Activated T-helper 17 cell treated with anti-CD3 and anti-CD28 coated beads, Interleukin-2, amount 50 U/mL, for 72 hours (primary cell): Measurements from ENCODE around the gene RNF4. TPM values are rescaled to one million over a fixed set of nuclear protein-coding genes. Genes with fewer than 3 reads are reported as not detected.

Experiments used
- ATAC-seq: fragments of 150-1000 bp; cut with Tn5 transposase; replicated peaks from 2 replicates; pipeline ENCODE4 v1.10.0; 2021; ENCODE audit warnings: mild to moderate bottlenecking, moderate library complexity
- H3K27ac Mint-ChIP-seq: one replicate; pipeline ENCODE4 v1.8.0; 2022; ENCODE audit warnings: mixed read lengths
- H3K27me3 Mint-ChIP-seq: one replicate; pipeline ENCODE4 v1.8.0; 2022; ENCODE audit warnings: mixed read lengths
- H3K36me3 Mint-ChIP-seq: one replicate; pipeline ENCODE4 v1.8.0; 2022; ENCODE audit warnings: low read depth, mild to moderate bottlenecking, mixed read lengths
- H3K4me1 Mint-ChIP-seq: one replicate; pipeline ENCODE4 v1.8.0; 2022; ENCODE audit warnings: mixed read lengths
- H3K4me3 Mint-ChIP-seq: one replicate; pipeline ENCODE4 v1.8.0; 2022; ENCODE audit warnings: mild to moderate bottlenecking, mixed read lengths
- H3K9me3 Mint-ChIP-seq: one replicate; pipeline ENCODE4 v1.8.0; 2022; ENCODE audit warnings: mixed read lengths
- total RNA-seq, 2 donors: library from RNA; stranded (reverse); gene quantifications; one replicate each; pipeline ENCODE4 v1.2.3, GENCODE V29; 2022

Gene RNF4
- total RNA-seq, 2 donors from 2014 or later: 90.8 to 97.1 TPM

DNA sequence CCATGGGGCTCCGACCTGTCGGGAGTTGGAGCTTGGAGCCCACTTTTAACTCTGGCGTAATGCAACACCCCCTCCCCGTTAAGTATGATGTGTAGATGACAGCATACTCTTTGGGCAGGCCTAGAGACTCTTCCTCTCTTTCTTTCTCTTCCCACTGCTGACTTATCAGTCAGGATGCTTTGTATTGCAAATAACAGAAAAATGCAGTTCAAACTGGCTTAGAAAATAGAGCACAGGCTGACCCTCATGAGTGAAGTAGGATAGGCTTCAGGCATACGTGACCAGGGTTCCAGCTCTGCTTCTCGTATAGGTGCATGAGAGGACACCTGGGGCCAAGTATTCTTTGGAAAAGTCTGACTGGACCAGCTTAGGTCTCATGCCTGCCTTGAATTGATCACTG is 23.3 kb upstream of the RNF4 start:
- no peaks in the 10 kb centered on the region for H3K4me1 Mint-ChIP-seq
- H3K36me3 Mint-ChIP-seq: no peaks in the 10 kb centered on the region
- H3K9me3 Mint-ChIP-seq: no peaks in the 10 kb centered on the region
- ATAC-seq: no peak
- H3K27ac Mint-ChIP-seq: no peak overlapping the region
- no peak overlapping the region for H3K4me3 Mint-ChIP-seq
- no peaks in the 10 kb centered on the region for H3K27me3 Mint-ChIP-seq

DNA sequence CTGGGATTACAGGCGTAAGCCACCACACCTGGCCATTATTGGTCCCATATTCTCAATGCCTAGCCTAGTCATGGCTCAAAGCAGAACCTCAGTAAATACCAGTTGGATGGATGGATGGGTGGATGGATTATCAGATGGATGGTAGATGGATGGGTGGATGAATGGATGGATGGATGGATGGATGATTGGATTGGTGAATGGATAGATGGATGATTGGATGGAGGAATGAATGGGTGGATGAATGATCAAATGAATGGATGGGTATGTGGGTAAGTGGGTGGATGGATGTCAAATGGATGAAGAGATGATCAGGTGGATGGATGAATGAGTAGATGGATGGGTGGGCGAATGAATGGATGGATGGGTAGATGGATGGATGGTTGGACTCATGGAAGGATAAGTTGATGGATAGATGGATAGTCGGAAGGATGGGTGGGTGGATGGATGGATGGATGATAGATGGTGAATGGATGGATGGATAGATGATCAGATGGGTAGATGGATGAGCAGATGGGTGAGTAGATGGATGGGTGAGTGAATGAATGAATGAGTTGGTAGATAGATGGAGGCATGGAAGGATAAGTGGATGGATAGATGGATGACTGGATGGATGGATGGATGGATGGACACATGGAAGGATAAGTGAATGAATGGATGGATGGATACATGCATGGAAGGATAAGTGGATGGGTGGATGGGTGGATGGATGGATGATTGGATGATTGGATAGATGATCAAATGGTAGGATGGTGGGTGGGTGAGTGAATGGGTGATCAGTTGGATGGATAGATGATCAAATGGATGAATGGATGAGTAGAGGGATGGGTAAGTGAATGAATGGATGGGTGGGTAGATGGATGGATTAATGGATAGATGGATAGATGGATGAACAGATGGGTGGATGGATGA is 22.0 kb upstream of the RNF4 start:
- Mint-ChIP-seq H3K4me3 (no peak overlapping the region), H3K36me3 (no peaks in the 10 kb centered on the region), H3K27ac (no peak overlapping the region), H3K27me3 (no peaks in the 10 kb centered on the region), H3K9me3 (no peaks in the 10 kb centered on the region), H3K4me1 (no peaks in the 10 kb centered on the region)
- no peak for ATAC-seq

DNA sequence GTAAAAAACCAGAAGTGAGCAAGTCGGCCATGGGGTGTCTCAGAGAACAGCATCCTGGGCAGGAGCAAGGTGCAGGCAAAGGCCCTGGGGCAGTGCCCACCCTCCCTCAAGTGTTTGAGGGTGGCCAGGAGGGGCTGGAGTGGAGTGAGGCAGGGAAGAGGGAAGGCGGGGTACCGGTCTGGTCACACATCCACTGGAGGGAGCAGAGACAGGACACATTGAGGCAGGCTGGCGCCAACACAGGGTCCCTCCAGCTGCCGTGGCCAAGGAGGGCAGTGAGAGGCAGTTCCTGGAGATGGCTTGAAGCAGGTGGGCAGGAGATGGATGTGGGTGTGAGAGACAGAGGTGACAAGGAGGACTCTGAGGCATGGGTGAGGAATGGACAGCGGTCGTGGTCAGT is 20.3 kb upstream of the RNF4 start:
- Mint-ChIP-seq H3K27me3 (no peaks in the 10 kb centered on the region), H3K27ac (no peak overlapping the region), H3K9me3 (no peaks in the 10 kb centered on the region), H3K36me3 (no peaks in the 10 kb centered on the region), H3K4me3 (no peak overlapping the region), H3K4me1 (no peaks in the 10 kb centered on the region)
- ATAC-seq: no peak

DNA sequence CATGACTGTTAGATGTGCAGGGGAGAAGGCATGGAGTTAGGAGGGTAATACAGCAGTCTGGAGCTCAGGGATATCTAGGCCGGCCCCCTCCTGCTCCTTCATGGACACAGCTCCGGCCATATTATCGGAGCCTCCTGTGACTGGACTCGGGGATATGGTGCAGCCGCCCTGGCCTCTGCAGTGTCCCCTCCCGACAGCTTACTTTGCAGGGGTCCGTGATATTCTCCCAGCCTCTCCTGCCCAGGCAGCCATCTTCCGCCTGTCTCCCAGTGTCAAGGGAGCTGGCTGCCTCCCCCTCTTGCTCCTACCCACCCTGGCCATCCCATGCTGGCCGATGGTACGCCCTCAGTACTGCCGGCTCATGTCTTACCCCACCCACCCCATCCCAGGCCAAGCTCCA is 19.9 kb upstream of the RNF4 start:
- no peak overlapping the region for H3K4me3 Mint-ChIP-seq
- ATAC-seq: no peak

DNA sequence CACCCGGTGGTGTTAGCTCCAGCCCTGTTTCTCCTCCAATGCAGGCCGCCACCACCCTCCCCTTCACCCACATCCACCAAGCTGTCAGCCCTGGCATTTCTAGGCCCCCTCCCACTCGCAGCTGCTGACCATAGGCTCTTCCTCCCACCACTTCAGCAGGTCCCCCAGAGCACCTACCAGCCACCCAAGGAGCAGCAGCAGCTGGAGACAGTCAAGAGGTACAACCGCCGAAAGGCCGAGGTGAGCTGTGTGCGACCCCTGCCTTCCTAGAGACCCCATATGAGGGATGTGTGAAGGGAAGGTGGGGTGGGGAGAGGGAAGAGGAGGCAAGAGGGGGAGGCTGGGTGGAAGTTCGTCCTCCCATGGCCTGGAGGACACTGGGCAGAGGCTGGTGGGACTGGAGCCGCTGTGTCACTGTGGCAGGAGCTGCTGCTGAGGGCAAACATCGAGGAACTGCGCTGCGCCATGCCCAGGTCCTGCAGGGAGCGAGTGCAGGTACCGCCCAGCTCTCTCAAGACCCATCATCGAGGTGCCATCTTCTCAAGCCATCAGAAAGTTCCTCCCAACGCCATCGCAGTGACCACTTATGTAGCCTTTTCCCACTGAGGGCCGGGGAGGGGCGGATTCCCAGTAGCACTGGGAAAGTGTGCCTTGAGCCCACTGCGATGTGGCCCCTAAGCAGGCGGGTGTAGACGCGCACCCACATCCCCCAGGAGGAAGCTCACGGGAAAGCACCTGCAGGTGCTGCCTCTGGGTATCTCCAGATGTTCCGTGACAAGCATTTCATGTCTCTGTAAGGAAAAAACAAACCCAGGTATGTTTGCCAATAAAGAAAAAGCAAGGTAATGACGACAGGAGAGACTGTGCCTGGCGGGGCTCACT is 19.2 kb upstream of the RNF4 start:
- Mint-ChIP-seq H3K36me3 (no peaks in the 10 kb centered on the region), H3K4me3 (no peak overlapping the region), H3K27ac (no peak overlapping the region), H3K4me1 (no peaks in the 10 kb centered on the region), H3K9me3 (no peaks in the 10 kb centered on the region), H3K27me3 (no peaks in the 10 kb centered on the region)
- no peak for ATAC-seq

More for the DNA sequence above, 19.9 kb upstream of the RNF4 start:
- no peaks in the 10 kb centered on the region for H3K4me1 Mint-ChIP-seq
- no peaks in the 10 kb centered on the region for H3K27me3 Mint-ChIP-seq
- H3K9me3 Mint-ChIP-seq: no peaks in the 10 kb centered on the region
- no peaks in the 10 kb centered on the region for H3K36me3 Mint-ChIP-seq
- H3K27ac Mint-ChIP-seq: no peak overlapping the region

DNA sequence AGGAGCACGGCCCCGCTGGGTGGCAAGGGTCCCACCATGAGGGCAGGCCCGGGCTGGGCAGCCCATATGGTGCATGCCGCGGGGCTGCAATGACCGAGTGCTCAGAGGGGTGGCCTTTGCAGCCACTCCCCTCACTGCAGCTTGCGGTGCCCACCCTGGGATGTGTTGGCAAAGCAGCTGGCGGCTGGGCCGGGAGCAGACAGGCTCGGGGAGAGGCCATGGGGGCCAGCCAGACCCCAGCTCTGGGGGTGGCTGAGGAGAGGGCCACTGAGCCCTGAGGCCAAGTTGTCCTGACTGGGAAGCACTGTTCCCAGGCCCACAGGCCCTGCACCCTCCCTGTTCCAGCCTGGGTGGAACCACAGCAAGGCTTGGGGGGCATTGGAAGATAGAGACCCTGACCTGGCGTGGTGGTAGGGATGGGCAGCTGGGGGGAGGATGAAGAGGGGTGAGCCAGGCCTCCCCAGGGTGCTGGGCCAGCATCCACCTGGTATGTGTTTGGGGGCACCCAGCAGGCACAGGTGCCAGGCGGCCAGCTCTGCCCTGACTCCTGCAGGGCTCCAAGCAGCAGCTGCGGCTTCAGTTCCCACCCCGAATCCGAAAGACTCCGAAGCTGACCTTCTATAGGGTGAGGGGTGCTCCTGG is 18.4 kb upstream of the RNF4 start:
- no peaks in the 10 kb centered on the region for H3K9me3 Mint-ChIP-seq
- no peak overlapping the region for H3K4me3 Mint-ChIP-seq
- H3K27ac Mint-ChIP-seq: no peak overlapping the region
- ATAC-seq: no peak
- no peaks in the 10 kb centered on the region for H3K36me3 Mint-ChIP-seq
- no peaks in the 10 kb centered on the region for H3K27me3 Mint-ChIP-seq
- H3K4me1 Mint-ChIP-seq: no peaks in the 10 kb centered on the region

DNA sequence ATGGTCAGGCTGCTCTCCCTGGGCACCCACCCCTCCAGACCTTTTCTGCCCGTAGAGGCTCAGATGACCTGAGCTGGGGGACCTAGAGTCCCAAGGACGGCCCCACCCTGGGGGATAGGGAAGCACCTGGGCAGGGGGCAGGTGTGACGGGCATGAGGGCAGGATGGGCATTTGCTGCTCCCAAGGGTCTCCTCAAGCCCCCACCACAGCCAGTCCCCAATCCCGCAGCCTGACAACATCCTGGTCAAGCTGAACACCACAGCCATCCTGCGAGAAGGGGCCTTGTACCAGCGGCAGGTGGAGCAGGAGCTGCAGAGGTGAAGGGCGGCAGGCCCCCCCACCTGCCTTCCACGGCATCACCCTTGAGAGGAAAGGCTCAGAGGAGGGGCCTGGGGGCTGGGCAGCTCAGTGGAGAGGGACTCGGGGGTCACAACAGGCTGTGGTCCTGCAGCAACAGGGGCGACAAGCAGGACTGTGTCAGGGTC is 17.8 kb upstream of the RNF4 start:
- Mint-ChIP-seq H3K36me3 (no peaks in the 10 kb centered on the region), H3K4me1 (no peaks in the 10 kb centered on the region), H3K27ac (no peak overlapping the region), H3K9me3 (no peaks in the 10 kb centered on the region), H3K27me3 (no peaks in the 10 kb centered on the region), H3K4me3 (no peak overlapping the region)
- no peak for ATAC-seq

DNA sequence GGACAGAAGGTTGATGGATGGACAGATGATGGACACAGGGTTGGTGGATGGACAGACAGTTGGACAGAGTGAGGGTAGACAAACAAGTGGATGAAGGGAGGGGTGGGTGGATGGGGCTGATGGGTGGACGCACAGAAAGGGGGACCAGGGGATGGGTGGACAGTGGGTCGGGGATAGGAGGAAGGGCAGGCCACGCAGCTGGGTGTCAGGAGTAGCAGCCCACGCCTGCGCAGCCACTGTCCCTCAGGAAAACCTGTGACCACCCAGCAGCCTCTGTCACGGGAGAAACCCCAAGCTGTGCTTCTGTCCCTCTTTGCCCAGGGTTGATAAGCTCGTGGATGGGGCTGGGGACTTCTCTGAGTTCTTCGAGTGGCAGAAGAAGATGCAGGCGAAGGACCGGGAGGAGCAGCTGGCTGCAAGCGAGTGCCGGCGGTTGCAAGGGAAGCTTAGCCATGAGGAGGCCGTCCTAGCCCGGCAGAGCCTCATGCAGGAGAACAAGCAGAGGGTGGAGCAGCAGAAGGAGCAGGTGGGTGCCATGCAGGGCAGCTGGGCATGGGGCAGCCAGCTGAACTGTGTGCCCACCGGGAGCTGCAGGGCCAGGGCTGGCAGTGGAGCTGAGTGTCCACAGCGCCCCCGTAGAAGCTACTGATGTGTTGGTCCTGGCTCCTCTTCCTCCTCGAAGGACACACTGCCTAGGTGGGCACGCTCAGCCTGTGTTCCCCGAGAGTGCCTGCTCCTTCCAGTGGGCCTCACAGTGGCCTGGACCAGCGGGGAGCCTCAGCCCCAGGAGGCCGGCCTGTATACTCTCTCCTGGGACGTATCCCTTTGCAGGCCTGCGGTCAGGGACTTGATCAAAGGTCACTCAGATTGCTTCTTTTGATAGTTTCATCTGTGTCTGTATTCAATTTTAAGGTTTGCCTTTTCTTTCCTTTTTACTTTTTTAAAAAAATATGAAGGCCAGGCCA is 16.8 kb upstream of the RNF4 start:
- Mint-ChIP-seq H3K9me3 (no peaks in the 10 kb centered on the region), H3K27me3 (no peaks in the 10 kb centered on the region), H3K36me3 (no peaks in the 10 kb centered on the region), H3K27ac (no peak overlapping the region), H3K4me1 (no peaks in the 10 kb centered on the region), H3K4me3 (no peak overlapping the region)
- no peak for ATAC-seq

DNA sequence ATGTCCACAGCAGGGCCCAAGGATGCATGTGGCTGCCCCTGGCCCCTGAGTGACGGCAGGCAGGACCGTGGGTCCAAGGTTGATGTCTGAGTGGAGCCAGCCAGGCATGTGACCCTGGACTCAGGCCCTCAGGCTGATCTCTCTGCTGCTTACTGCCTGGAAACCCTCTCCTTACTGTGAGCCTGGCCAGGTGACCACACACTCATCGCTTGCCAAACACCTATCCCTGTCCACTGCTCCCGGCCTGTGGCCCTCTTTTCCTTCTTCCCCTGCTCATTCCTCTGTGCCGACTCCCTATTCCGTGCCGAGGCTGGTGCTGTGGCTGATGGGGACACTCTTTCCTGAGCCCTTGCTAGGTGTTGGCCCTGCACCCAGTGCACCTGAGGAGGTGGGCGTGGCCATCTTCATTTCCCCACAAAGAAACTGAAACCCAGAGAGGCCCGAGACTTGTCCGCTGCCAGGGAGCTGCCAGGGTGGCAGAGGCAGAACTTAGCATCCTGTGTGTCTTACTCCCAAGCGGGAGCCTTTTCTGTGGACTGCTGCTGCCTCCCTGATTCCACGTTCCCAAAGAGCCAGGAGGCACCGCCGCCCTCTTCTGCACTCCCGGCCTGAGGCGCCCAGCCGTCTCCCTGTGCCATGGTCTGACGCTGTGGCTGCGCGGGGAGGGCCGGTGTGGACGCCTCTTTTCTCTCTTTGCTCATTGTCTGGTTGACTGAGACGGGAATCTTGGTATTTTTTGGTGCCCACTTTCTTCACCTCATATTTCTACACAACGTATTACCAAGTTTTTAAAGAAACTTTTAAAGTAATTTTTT is 11.2 kb upstream of the RNF4 start:
- no peak overlapping the region for H3K27ac Mint-ChIP-seq
- H3K4me1 Mint-ChIP-seq: no peaks in the 10 kb centered on the region
- no peak for ATAC-seq
- H3K9me3 Mint-ChIP-seq: no peaks in the 10 kb centered on the region
- no peaks in the 10 kb centered on the region for H3K36me3 Mint-ChIP-seq
- H3K27me3 Mint-ChIP-seq: no peaks in the 10 kb centered on the region
- no peak overlapping the region for H3K4me3 Mint-ChIP-seq

DNA sequence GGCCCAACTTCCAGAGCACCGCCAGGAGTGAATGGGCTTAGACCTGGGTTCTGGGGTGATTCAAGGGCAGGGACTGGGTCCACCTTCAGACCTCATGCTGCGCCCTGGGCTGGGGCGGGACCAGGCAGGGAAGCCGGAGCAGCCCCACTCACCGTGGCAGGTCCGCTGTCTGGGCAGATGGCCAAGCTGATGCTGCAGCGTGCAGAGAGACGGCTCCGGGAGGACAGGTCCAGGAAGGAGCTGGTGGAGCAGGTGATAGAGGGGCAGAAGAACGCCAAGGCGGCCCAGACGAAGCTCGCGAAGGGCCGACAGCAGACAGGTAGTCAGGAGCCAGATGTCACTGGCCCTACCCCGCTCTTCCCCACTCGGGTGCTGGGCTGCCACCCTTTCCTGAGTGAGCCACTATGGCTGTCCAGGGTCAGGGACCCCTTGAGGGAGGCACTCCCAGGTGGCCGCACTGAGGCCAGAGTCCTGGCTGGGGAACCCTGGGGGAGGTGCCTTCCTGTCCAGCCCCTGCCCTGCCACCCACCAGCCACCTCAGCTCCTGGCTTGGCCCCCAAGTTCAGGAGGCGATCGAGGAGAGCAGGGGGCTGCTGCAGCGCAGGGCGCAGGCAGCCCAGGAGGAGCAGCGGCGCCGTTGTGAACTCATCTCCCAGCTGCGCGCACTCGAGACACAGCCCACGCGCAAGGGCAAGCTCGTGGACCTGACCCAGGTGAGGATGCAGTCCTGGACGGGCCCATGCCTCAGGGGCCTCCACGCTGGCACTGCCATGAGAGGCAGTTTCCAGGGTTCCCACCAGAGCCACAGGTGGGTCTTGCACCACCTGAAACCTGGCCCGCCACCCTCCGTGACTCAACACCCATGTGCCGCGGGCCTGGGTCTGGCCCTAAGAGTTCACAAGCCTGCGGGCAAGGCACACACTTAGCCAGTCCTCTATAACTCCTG is 10.1 kb upstream of the RNF4 start:
- Mint-ChIP-seq H3K4me1 (no peaks in the 10 kb centered on the region), H3K36me3 (no peaks in the 10 kb centered on the region), H3K9me3 (no peaks in the 10 kb centered on the region), H3K4me3 (no peak overlapping the region), H3K27ac (no peak overlapping the region), H3K27me3 (no peaks in the 10 kb centered on the region)
- no peak for ATAC-seq

DNA sequence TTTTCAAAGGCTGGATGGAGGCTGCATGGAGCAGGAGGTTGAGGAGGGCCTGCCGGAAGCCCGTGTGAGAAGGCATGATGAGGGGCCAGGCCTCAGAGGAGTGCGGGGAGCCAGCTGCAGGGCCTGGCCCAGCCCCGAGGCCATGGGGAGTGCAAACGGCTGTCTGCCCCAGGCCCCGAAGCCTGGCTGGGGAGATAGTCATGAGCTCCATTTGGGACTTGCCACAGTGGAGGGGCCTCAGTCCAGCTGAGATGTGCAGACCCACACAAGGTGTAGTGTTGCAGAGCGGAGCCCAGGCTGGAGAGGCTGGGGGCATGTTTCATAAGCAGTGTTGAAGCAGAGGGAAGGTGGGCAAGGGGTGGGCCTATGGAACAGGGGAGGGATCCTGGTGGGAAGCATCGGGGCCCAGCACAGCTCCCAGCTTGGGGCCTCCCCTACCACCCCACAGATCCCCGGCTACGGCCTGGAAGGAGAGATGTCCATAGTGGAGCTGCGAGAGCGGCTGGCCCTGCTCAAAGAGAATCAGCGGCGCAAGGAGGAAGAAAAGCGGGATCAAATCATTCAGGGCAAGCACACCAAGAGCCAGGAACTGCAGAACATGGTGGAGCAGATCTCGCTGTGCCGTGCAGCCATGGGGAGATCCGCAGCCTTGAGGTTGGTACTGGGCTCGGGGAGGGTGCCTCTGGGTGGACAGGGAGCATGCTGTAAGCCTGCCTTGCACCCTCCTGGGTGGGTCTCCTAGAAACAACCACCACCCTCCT is 9.1 kb upstream of the RNF4 start:
- Mint-ChIP-seq H3K27ac (no peak overlapping the region), H3K4me1 (no peaks in the 10 kb centered on the region), H3K4me3 (no peak overlapping the region), H3K9me3 (no peaks in the 10 kb centered on the region), H3K36me3 (no peaks in the 10 kb centered on the region), H3K27me3 (no peaks in the 10 kb centered on the region)
- no peak for ATAC-seq
